ENCODE results near the gene AATK. TPM values are rescaled to one million over a fixed set of nuclear protein-coding genes. Genes with fewer than 3 reads are reported as not detected.

The AATK gene
- total RNA-seq, 2 experiments from 2014 or later, result 1.2 to 1.4 TPM

DNA sequence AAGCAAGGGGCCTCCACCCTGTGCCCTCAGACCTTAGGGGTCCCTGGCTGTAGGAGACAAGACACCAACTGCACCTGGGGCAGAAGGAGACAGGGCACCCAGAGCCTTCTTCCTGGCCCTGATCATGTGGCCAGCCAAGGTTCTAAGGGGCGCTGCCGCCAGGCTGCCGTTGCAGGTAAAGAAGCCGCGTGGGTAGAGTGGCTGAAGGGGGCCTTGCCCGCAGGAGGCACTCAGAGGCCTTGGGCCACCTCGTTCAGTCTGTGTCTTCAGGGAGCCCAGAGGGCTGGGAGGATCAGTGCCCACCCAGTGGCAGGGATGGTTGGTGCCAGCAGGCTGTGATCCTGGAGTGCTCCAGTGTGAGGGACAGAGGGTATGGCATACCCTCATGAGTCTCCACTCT, 1.6 kb upstream of the AATK start:
- POLR2A ChIA-PET, result no interaction called here
- ATAC-seq (ENCODE audit: low read depth) (no peak), DNase-seq (no peak)
- H3K4me1 Mint-ChIP-seq, result no peaks in the 10 kb centered on the region
- no peak overlapping the region for H3K4me3 Mint-ChIP-seq
- no peaks in the 10 kb centered on the region for H3K9me3 Mint-ChIP-seq
- H3K36me3 Mint-ChIP-seq, result no peaks in the 10 kb centered on the region
- H3K27me3 Mint-ChIP-seq, result peaks cover 15% of the 10 kb centered on the region
- no peak overlapping the region for H3K27ac Mint-ChIP-seq

GRCh38 chr17:81167194-81167524, 1.1 kb upstream of the AATK start:
- Mint-ChIP-seq H3K9me3 (no peaks in the 10 kb centered on the region), H3K27me3 (peaks cover 15% of the 10 kb centered on the region), H3K27ac (no peak overlapping the region), H3K4me3 (no peak overlapping the region), H3K4me1 (no peaks in the 10 kb centered on the region), H3K36me3 (no peaks in the 10 kb centered on the region)
- POLR2A ChIA-PET, result no interaction called here
- ATAC-seq (ENCODE audit: low read depth) (no peak), DNase-seq (no peak)

GRCh38 chr17:81165246-81166032, 582 bp downstream of the AATK start, which contains the start of gene PVALEF:
TSS of gene PVALEF (plus strand) at chr17:81165507. CDS start at chr17:81181227, 15,720 bp downstream.
- Mint-ChIP-seq H3K36me3 (no peaks in the 10 kb centered on the region), H3K4me3 (no peak within 1 kb of the TSS), H3K9me3 (no peaks in the 10 kb centered on the region), H3K27ac (no peak within 1 kb of the TSS), H3K27me3 (peaks cover 18% of the 10 kb centered on the region), H3K4me1 (no peaks in the 10 kb centered on the region)
- POLR2A ChIA-PET, result no interaction called here
- DNase-seq, result peak; percentile 33
- no peak for ATAC-seq (ENCODE audit: low read depth)

DNA sequence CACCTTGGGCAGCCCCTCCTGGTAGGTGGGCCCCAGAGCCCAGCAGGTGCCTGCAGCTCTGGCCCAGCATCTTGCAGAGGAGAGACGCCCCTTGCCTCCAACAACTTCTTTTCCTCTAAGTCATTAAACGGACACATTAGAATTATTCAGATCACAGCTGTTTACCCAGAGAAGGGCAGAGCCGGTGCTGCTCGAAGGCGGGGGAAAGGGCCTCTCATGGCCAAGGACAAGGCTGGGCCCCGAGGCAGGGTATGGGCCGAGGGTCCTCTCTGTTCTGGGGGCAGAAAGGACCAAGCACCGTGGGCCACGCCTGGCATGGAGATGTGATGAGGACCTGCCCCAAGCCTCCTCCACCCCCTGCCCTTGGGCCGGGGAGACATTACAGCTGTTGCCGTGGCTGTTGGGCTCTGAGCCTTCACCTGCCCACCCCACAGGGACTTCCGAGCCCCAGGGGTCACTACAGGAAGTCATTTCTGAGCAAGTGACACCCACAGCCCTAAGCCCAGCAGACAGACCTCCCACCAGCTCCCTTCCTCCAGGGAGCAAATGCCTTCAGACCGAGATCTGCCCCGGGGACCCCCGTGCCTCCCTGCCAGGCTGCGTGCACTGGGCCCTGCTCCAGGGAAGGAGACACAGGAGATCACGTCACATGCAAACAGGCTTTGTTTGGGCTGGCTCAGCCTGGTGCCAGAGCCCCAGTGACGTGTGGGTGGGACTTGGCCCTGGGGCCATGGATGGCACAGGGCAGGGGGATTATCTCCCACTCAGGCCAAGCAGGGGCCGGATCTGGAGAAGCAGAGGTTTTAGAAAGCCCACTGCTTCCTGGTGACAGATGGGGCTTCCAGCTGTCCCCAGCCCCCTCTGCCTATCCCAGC, 1.4 kb downstream of the AATK start:
- H3K27ac Mint-ChIP-seq, result no peak overlapping the region
- H3K27me3 Mint-ChIP-seq, result peaks cover 18% of the 10 kb centered on the region
- DNase-seq (no peak), ATAC-seq (ENCODE audit: low read depth) (no peak)
- no peak overlapping the region for H3K4me3 Mint-ChIP-seq
- no peaks in the 10 kb centered on the region for H3K36me3 Mint-ChIP-seq
- POLR2A ChIA-PET, result no interaction called here
- H3K4me1 Mint-ChIP-seq, result no peaks in the 10 kb centered on the region
- no peaks in the 10 kb centered on the region for H3K9me3 Mint-ChIP-seq

DNA sequence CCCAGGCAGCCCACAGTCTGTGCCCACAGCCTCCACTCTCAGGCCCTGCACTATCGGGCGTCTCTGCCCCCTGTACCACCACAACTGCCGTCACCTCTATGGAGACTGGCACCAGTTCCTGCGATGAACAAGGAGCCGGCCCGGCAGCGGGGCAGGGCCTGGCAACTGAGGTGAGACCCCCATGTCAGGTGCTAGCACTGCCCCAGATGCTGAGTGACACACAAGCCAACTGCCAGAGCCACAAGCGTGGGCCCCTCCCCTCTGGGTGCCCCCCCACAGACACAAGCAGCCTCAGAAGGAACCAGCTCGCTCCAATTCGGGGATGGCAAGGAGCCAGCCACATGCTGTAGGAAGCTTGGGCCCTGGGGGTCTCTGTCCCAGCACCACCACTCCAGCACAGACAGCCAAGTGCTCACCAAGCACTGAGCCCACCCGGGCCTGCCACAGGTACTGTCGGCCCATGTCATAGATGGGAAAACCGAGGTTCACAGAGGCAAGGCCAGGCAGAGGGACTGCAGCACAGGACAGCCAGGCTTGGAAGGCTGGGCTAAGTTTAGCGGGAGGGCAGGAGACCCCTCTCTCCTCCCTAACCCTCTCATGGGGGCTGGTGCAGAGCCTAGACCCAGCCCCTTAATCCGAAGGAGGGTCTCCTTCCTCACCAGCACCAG, 2.2 kb downstream of the AATK start:
- Mint-ChIP-seq H3K27me3 (peaks cover 18% of the 10 kb centered on the region), H3K4me1 (no peaks in the 10 kb centered on the region), H3K36me3 (no peaks in the 10 kb centered on the region), H3K4me3 (no peak overlapping the region), H3K9me3 (no peaks in the 10 kb centered on the region), H3K27ac (no peak overlapping the region)
- POLR2A ChIA-PET, result no interaction called here
- DNase-seq (no peak), ATAC-seq (ENCODE audit: low read depth) (no peak)

GRCh38 chr17:81163051-81163695, 2.8 kb downstream of the AATK start:
- ATAC-seq (ENCODE audit: low read depth) (no peak), DNase-seq (no peak)

GRCh38 chr17:81162491-81162890, 3.5 kb downstream of the AATK start:
- H3K27ac Mint-ChIP-seq, result no peak overlapping the region
- POLR2A ChIA-PET, result no interaction called here
- no peak for DNase-seq
- H3K4me1 Mint-ChIP-seq, result no peaks in the 10 kb centered on the region
- peaks cover 12% of the 10 kb centered on the region for H3K27me3 Mint-ChIP-seq
- no peaks in the 10 kb centered on the region for H3K36me3 Mint-ChIP-seq
- H3K9me3 Mint-ChIP-seq, result no peaks in the 10 kb centered on the region
- no peak for ATAC-seq (ENCODE audit: low read depth)
- no peak overlapping the region for H3K4me3 Mint-ChIP-seq

More at GRCh38 chr17:81163051-81163695, 2.8 kb downstream of the AATK start:
- H3K4me3 Mint-ChIP-seq, result no peak overlapping the region
- no peaks in the 10 kb centered on the region for H3K4me1 Mint-ChIP-seq
- no peak overlapping the region for H3K27ac Mint-ChIP-seq
- H3K9me3 Mint-ChIP-seq, result no peaks in the 10 kb centered on the region
- H3K27me3 Mint-ChIP-seq, result peaks cover 15% of the 10 kb centered on the region
- POLR2A ChIA-PET, result no interaction called here
- no peaks in the 10 kb centered on the region for H3K36me3 Mint-ChIP-seq

DNA sequence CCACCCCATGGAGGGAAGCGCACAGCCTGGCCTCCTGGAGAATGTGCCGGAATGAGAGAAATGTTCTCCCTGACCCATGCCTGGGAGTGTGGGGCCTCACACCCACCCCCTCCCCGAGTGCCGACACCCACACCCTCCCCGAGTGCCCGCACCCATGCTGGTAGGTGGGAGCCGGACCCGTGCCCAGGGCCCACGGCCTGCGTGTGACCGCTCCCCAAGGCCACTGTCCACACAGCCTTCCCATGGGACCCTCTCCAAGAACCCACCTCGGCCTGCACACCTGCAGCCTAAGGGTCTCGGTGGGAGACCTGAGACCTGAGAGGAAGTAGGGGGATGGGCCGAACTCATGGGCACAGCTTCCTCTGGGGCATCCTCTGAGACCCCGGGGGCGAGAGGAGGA, 4.0 kb downstream of the AATK start:
- POLR2A ChIA-PET, result no interaction called here
- no peak for ATAC-seq (ENCODE audit: low read depth)
- Mint-ChIP-seq H3K27ac (no peak overlapping the region), H3K36me3 (no peaks in the 10 kb centered on the region), H3K4me3 (no peak overlapping the region), H3K4me1 (no peaks in the 10 kb centered on the region), H3K27me3 (peaks cover 8% of the 10 kb centered on the region), H3K9me3 (no peaks in the 10 kb centered on the region)
- no peak for DNase-seq

- H3K9me3 Mint-ChIP-seq, result no peaks in the 10 kb centered on the region
- DNase-seq (no peak), ATAC-seq (ENCODE audit: low read depth) (no peak)
- no peak overlapping the region for H3K4me3 Mint-ChIP-seq
- H3K27ac Mint-ChIP-seq, result no peak overlapping the region
- H3K4me1 Mint-ChIP-seq, result no peaks in the 10 kb centered on the region
- H3K36me3 Mint-ChIP-seq, result no peaks in the 10 kb centered on the region
- H3K27me3 Mint-ChIP-seq, result peaks cover 5% of the 10 kb centered on the region
- POLR2A ChIA-PET, result no interaction called here
Measured at GRCh38 chr17:81161536-81161935, 4.5 kb downstream of the AATK start.

GRCh38 chr17:81160747-81161453, 5.1 kb downstream of the AATK start:
- Mint-ChIP-seq H3K36me3 (no peaks in the 10 kb centered on the region), H3K4me3 (no peak overlapping the region), H3K9me3 (no peaks in the 10 kb centered on the region), H3K27me3 (peaks cover 5% of the 10 kb centered on the region), H3K4me1 (no peaks in the 10 kb centered on the region), H3K27ac (no peak overlapping the region)
- DNase-seq (peak; percentile 32), ATAC-seq (ENCODE audit: low read depth) (no peak)
- POLR2A ChIA-PET, result no interaction called here

DNA sequence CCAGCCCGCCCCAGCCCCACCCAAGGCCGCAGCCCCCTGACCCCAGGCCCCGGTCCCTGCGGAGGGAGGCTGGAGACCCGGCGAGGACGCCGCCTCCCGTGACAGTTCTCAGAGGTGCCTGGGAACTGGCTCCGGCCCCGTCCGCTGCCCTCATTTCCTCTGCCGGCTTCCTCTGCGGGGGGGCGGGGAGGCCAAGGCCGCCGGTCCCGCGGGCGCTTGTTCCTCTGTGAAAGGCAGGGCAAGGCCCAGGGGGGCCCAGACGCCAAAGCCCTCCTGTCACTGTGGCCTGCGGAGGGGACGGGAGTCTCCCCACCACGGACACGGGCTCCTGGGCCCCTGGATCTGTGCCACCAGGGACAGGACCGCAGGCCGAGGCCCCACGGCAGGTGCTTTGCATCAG, 5.7 kb downstream of the AATK start:
- peak; percentile 70 for ATAC-seq (ENCODE audit: low read depth)

GRCh38 chr17:81159611-81160265, 6.3 kb downstream of the AATK start:
- ATAC-seq (ENCODE audit: low read depth) (peak; percentile 19), DNase-seq (peak; percentile 36)
- Mint-ChIP-seq H3K27ac (no peak overlapping the region), H3K27me3 (peaks cover 5% of the 10 kb centered on the region), H3K4me1 (no peaks in the 10 kb centered on the region), H3K36me3 (no peaks in the 10 kb centered on the region), H3K4me3 (no peak overlapping the region), H3K9me3 (no peaks in the 10 kb centered on the region)
- POLR2A ChIA-PET, result no interaction called here

More for the DNA sequence above, 5.7 kb downstream of the AATK start:
- Mint-ChIP-seq H3K4me3 (peak overlapping the region; percentile 40), H3K27ac (peak overlapping the region; percentile 58), H3K9me3 (no peaks in the 10 kb centered on the region), H3K4me1 (no peaks in the 10 kb centered on the region), H3K27me3 (peaks cover 5% of the 10 kb centered on the region), H3K36me3 (no peaks in the 10 kb centered on the region)
- DNase-seq, result peak; percentile 67
- POLR2A ChIA-PET, result no interaction called here
